NB4 (cell line): ENCODE results near the gene SCG2.

Source experiments
- CTCF ChIP-seq: IDR thresholded peaks from one replicate; pipeline ENCODE4 v1.5.1; 2012; ENCODE audit warnings: low read depth, low read length
- POLR2A ChIP-seq: IDR thresholded peaks from 2 replicates; pipeline ENCODE4 v1.6.1; 2011; ENCODE audit warnings: mild to moderate bottlenecking; ENCODE audit not compliant: insufficient read length; ENCODE audit errors: extremely low read depth

- TF ChIP-seq CTCF (no peak), POLR2A (no peak)
Measured at GRCh38 chr2:223611061-223611460, 8.9 kb upstream of the SCG2 start.
